ENCODE data around the gene WWOX.

- TF ChIP-seq CTCF (IDR thresholded peaks at IDR 0.05) (no peak), PHF8 (IDR thresholded peaks at IDR 0.05; ENCODE audit: borderline replicate concordance, low read depth) (no peak), MAZ (IDR thresholded peaks at IDR 0.05; ENCODE audit: borderline replicate concordance, low read depth, low read length) (no peak), RCOR1 (IDR thresholded peaks at IDR 0.05; ENCODE audit: low read depth, low read length) (no peak), CEBPB (IDR thresholded peaks at IDR 0.05) (no peak), CHD2 (IDR thresholded peaks at IDR 0.05; ENCODE audit: low read length, partially characterized antibody) (no peak), RAD21 (conservative IDR thresholded peaks at IDR 0.05 in 1 of 2, IDR thresholded peaks at IDR 0.05 in 1 of 2) (no peak), RFX5 (IDR thresholded peaks at IDR 0.05) (no peak)
Observed at GRCh38 chr16:79155904-79156303, 1056.5 kb downstream of the WWOX start.
